GM12891 (cell line): ENCODE measurements around the gene DSTN.

Experiments used
- POLR2A ChIP-seq: IDR thresholded peaks from 2 replicates; pipeline ENCODE4 v1.6.1; 2011; ENCODE audit warnings: low read depth, low read length, control low read depth
- POLR2AphosphoS5 ChIP-seq: IDR thresholded peaks from 2 replicates; pipeline ENCODE4 v1.6.1; 2011; ENCODE audit warnings: low read depth, low read length, control low read depth
- SPI1 ChIP-seq: IDR thresholded peaks from 2 replicates; pipeline ENCODE4 v1.6.1; 2011; ENCODE audit warnings: low read depth, low read length, control low read depth

DNA sequence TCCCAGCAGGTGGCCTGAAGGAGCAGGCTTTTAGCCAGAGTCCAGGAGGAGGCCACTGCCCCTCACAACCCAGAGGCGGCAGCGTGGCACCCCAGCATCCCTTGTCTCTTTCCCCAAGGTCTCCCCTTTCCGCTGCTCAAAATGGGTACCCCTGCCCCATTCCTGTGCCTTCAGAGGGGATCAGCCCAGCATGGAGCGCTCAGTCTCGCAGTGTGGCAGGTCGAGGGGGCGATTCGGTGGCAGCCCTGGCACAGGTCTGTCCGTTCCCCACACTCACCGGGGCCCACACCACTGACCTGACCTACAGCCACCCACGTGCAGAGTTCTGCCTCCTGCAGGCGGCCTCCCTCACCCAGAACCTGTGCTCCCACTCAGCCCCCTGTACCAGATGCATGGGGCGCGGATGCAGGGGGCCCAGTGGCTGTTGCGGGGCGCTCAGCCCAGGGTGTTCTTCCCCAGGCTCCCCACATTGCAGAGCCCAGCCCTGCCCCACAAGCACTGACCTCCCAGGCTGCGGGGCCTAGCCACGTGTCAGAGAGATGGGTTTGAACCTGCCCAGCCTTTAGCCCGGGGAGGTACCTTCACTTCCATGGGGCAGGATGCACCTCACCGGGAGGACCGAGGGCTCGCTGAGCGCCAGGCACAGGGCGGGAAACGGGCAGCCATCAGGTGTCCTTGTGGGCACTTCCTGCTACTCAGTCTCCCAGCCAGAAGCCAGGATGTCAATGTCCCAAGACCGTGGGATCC is 41.8 kb downstream of the DSTN start:
- TF ChIP-seq POLR2A (no peak), SPI1 (no peak), POLR2AphosphoS5 (no peak)
